NCI-H2107 treated with DMSO at 0.1 percent for 48 hours (cell line): ENCODE data around the gene CCDC33.

Experiments
- DNase-seq: peaks from one replicate; lab custom pipeline; 2025; ENCODE audit not compliant: unreplicated experiment; lab: John Stamatoyannopoulos, UW

Gene CCDC33

DNA sequence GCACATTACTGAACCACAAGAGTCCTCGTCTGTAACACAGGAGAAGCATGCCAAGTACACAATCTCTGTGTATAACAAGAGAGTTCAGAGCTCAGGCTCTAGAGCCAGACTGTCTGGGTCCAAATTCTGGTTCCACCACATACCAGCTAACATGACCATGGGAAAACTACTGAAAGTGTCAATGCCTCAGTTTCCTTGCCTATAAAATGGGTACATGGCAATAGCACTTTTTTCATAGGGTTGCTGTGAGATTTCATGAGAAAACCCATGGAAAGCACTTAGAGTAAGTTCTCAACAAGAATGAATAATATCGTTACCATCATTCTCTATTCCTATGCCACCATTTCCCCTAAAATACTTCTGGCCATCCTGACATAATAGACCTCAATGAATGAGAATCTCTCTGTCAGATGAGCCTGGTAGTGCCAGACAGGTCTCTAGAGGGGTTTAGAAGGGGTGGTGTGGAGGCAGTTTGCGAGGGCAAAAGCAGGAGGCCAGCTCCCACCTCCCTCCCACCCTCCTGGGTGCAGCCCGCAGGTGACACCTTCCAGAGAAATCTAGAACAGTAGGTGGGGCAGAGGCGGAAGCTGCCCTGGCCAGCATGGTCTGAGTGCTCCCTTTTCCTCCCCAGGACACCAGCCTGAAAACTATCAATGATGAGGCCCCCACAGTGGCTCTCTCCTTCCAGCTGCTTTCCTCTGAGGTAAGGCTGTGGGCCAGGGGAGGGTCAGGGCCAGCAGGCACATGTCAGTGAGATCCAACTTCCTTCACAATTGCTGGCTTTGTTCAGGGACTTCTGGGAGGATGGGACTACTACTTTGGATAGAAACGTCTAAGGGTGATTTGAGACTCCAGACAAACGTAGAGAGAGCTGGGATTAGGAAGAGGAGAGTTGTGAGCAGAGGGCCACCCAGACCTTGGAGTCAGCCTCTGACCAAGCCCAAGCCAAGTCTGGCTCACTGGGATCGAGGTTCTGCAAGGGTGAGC, 45.3 kb downstream of the CCDC33 start:
- no peak for DNase-seq

DNA sequence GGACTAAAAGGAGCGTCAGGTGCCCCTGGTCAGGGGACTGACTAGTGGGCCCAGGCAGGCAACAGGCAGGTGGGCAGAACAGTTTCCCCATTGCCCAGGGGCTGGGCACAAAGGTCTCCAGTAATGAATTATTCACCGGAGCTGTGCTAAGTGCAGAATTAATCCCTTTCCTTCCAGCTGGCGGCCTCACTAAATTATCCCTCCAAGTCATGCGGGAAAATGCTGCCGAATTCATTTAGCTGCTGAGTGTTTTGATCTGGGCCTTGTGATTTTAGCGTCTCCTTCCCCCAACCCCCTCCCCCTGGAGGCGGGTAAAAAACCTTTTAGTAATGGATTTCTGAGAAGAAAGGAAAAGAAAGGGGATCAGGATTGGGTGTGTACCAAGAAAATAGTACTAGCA, 47.2 kb downstream of the CCDC33 start:
- DNase-seq = peak; percentile 28

DNA sequence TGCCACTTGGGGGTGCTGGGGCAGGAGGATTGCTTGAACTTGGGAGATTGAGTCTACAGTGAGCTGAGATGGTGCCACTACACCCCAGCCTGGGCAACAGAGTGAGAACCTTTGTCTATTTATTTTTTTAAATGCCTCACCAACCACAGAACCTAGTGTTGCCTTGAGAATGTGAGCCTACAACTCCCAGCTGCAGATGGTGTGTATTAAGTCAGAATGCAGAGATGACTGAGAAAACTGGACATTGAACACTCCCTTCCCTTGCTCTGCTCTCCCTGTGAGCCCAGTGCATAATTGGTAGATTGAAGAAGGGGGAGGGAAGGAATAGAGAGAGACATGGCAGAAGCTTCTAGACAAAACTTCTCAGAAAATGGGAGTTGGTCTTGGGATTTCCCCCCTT, 53.5 kb downstream of the CCDC33 start:
- DNase-seq = no peak

DNA sequence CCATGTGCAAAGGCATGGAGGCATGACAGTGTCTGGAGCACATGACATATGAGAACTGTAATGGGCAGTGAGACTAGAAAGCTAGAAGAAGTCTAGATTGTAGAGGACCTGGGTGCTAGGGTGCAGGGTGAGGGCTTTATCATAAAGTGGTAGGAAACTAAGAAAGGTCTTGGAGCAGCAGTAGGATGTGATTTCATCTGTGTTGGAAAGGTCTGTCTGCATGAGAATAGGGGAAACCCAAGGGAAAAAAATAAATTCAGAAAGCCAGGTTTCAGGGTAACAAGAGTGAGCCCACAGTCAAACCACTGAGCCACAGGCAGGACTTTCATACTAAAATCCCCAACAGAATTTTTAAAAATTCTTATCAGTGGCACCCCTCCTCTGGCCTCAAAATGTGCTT, 54.5 kb downstream of the CCDC33 start:
- no peak for DNase-seq

DNA sequence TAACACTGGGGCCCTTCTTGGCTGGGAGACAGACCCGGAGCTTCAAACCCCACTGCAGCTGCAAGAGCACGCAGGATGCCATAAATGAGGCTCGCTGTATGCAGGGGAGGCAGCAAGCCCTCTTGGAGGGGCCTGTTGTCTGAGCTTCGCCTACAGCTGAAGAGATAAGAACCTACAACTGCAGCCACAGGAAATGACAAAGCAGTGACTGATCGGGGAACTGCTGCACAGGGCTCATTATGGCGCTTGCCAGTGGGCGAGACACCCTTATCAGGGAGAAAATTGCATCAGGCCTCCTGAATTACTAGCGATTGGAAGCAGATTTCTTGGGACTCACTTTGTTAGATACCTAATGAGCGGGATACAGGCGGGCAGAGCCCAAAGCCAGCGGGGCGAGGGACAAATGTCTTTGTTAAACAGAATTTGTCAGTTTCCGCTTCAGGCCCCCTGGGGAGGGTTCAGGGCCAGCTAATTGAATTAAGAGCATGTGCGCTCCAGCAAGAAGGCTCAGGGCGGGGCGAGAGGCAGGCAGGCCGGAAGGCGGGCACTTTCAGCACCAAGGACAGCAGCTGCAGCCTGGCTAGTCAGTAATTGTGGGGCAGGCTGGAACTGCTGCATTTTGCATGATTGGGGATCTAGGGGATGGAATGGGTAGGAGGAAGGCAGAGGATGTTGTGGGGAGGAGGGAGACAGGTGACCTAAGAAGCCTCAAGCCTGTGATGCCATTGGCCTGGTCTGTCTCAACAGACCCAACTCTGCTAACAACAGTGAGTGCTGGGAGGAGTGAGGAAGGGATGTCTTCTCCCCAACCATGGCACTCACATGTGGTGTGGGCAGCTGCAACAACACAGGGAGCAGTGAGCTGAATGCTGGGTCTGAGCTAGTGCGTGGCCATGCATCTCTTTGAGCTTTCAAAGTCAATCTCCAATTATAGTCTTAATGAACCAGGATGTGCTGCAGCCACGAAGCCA, 55.3 kb downstream of the CCDC33 start:
- peak; percentile 70 for DNase-seq

DNA sequence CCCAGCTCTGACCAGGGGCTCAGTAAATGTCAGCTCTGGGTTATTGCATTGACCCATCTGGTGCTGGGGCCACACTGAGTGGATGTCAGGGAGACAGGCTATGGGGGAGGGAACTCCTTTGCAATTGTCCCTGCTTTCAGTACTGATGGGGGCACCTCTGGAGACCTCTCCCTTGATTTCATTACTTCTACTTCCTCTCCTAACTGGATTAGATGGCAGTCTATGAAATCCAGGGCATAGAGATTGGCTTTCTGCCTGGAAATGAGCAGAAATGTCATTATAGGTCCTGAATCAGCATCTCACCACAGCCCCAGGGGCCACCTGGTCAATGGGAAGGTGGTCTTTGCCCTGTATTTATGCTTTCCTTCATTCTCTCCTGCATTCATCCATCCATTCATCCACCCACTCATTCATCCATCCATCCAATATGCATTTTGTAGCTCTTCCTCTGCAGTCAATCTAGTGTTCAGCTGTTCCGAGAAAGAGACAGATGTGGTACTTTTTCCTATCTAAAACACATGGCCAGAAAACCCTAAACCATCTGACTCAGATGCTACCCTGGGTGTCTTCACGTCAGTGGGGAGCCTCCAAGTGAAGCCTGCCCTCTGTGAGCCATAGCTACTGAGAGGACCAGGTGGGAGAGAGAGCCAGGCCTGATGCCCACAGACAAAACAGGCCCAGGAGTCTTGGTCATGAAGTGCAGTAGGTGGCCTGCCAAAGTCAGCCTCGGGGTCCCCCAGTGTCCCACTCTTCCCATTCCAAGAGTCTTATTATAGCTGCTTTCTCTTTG, 57.1 kb downstream of the CCDC33 start:
- no peak for DNase-seq

DNA sequence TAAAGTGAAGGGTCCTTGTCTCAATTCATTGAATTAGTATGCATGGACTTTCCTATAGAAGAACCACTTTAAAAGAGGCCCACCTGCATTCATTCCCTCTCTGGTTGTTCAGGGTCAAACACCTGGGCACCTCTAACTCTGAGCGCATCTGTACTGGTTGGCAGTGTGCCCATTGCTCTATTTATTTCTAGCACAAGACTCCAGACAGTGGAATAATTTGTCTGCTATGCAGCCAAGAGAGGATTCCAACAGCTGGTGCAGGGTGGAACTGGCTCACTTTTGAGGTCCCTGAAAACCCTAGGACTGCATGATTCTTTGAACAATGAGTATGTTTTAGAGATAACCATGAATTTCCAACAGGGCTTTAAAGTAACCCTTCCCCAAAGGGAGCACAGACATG, 57.9 kb downstream of the CCDC33 start:
- no peak for DNase-seq

DNA sequence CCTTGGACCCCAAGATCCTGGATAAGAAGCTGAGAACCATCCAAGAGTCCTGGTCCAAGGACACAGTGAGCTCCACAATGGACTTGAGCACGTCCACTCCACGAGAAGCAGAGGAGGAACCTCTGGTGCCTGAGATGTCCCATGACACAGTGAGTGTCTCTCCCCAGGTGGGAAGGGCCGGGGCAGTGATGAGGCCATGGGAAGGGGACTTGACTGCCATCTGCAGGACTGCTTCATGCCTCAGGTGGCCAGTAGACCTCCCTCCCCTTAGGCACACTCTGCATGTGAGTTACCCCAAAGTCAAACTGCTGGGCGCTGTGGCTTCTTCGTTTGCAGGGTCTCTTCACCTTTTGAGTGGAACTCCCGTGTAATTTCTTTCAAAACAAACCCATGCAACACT, 59.7 kb downstream of the CCDC33 start:
- DNase-seq = no peak

DNA sequence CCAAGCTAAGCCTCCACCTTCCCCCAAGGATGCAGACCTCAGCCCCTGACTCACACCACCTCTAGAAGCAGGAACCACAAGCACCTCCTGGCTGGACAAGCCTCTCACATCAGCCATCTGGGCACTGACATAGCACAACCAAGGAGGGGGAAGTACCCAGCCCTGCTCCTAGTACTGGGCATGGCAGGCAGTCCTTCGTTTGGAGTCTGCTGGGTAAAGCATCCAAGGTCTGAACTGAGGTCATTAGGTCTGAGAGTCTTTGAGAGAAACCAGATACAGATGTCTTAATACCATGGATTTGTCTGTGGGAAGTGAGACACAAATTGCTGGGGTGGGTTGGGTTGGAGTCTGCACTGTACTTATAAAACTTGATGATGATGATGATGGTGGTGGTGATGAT, 61.8 kb downstream of the CCDC33 start:
- DNase-seq = no peak

DNA sequence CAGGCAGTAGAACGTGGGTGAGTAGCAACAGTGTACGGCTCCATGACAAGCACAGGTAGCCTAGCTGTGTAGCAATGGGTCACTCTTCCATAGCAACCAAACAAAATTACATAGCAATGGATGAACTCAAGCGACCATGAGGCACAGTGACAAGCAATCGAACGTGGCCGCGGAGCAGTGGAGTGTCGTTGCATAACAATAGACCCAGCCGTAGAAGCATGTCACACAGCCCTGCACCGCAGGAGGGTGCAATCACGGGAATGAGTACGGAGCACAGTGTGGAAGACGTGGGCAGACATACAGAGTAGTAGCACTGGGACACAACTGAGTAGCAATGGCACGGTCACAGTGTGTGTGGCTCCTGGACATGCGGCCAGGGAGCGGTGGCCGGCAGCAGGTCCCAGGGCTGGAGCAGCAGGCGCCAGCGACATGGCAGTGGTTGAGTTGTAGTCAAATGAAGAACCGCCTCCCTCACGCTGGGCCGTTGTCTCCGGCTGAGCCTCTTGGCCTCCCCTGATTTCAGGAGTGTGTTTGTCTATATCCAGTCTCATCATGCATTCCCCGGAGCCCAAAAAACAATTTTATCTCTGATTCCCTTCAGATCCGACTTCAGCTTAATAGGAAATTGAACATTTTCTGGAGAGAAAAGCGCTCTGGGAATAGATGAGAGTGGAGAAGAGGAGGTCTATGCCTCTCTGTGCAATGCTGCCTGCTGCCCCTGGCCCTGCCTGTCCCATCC, 64.1 kb downstream of the CCDC33 start:
- DNase-seq = no peak

DNA sequence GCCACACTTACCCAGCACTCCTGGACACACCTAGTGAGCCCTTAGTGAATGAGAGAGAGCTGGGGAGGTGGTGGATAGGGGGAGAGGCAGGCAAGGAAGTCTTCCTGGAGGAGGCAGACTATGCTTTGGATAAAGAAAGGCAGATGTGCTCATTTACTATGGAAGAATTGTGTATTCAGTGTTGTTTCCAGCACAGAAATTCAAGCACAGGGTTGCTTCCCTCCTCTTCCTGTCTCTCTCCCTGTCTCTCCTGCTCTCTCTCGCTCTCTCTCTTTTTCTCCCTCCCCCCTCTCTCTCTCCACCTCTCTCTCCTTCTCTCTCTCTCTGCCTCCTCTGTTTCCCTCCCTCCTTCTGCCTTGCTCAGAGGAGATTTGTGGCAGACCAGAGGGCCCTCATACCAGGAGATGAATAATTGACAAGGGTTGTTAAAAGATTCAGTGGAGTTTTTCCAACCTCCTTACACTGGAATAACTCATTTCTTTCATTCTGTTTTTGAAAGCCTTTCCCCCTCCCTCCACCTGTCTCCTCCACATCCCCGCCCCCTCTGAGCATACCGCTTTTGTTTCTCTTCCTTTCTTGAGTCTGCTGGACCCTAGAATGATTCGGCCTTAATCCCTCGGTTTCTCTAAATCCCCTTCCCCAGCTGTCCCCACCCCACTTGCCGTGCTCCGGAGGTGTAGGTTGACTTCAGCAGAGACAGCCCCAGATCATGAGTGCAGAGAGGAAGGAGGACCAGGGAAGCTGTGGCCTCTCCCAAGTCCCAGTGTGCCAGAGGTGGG, 65.6 kb downstream of the CCDC33 start:
- no peak for DNase-seq

DNA sequence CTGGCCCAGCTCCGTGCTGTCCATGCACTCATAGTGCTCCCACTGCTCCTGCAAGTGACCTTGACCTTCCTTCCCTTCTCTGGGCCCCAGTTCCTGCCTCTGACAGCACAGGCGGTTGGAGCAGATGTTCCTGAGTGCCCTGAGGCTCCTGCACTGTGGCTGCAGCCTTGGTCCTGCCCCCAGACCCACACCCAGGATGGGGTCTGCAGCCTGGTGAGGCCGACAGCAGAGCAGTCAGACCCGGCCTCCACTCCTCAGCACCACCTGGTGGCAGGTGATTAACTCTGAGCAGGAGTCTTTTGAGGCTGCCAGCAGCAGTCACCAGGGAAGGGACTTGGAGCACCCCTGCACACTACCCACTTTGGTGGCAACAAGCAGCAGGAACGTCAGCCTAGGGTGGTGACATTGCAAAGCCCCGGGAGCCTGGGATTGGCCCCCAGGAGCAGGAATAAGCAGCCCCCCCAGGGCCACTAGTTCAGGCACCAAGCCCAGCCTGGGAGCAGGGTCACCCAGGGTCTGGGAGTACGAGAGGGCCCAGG, 66.8 kb downstream of the CCDC33 start:
- DNase-seq = peak; percentile 39

DNA sequence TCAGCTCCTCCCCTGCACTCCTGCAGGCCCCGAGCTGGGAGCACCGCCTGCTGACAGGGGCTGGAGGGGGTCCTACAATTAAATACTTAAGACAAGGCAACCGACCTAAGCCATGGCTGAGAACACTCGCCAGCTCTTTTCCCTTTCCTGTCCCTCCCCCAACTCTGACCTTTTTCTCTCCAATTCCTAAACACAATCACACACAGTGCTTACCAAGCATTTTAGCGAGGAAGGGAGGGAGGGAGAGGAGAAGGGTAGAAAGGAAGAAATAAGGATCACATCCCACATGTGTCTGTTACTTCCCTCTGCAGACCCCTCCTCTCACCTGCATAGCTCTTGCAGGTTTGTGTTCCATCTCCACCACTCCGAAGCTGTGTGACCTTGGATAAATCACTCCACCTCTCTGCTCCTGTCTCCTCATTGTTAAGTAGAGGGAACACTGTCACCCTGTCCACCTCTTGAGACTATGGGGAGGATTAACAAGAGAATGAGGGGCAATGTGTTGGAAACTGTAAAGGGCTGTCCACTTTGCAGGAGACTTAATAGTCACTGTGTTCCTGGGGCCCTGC, 67.7 kb downstream of the CCDC33 start:
- DNase-seq = no peak

DNA sequence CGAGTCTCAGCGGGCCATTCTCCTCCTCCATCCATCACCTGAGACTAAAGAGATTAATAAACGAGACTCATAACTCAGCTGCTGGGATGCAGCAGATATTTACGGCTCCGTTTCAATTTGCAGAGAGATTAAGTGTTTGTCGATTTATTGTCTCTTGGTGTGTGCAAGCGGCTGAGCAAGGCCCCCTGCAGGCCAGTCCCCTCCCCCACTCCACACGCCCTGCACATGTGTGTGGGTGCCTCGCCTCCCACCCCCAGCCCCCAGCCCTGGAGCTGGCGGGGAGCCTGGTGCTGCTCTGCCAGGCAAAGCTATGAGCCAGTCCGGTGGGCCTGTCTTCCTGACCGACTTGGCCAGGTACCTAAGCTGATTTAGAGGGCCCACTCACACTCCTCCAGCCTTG, 68.3 kb downstream of the CCDC33 start:
- DNase-seq = no peak

DNA sequence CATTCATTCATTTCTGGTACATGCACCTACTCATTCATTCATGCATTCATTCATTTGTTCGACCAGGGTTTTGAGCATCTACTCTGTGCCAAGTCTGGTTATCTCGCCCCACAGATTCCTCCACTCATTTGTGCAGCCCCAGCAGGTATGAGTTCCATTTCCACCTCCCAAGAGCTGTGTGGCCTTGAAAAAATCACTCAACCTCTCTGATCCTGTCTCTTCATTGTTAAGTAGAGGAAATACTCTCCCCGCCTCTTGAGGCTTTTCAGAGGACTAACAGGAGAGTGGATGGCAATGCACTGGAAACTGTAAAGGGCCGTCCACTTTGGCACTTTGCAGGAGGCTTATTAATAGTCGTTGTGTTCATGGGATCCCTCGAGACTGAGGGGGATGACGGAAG, 69.6 kb downstream of the CCDC33 start:
- DNase-seq = no peak

DNA sequence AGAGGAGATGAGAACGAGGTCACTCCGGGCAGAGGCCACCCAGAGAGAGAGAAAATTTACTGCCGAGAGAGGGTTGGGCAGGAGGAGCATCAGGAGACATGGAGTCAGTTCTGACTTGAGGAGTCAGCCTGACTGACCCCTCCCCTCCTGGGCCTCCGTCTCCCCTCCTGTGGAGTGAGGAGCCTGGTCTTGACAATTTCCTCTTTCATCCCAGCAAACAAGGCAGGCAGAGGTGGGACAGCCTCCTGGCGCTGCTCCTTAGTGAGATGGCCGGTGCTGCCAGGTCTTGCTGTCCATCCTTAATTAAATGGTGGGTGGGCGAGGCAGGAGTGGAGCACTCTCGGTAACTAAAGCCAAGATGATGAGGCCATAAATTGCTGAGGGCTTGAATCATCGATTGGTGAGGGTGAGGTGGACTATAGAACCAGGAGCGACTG, 70.7 kb downstream of the CCDC33 start:
- no peak for DNase-seq

DNA sequence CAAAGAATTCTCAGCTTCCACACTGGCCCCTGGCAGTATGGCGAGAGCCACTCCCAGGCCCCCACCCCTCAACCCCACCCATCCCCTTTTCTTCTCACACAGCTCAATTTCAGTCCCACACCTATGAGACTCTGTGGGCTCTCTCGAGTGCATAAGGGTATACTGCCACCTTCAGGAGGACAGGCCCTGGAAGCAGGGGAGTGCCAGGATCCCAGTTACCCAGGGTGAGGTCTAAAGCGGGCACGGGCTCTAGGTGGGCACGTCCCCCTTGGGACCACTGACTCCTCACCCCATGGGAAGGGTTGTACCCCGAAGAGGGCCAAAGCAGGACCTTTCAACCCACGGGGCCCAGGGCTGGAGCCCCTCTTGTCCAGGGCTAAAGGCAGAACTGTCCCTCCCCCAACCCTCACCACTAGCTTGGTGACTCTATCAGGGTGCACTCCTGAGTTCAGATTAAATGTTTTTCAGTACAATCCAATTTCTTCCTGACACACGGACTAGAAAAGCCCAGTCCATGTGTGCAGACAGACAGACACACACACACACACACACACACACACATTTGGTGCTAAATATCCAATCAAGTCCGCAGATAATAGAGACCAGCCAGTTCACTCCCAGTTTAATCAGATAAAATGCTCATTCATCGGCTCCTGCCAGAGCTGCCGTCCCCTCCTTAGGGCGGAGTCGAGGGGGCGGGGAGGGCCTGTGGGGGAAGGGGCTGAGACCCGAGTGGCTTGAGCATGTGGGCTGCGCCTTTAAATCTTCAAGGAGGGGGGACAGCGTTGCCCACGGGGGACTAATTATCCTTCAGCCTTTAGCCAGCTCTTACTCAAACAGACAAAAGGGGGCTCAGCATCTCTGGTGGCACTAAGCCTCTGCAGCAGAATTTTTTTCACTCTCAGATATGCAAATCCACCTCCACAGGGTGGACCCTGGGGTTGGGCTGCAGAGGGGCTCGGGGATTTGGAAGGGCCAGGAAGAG, 72.0 kb downstream of the CCDC33 start:
- peak; percentile 56 for DNase-seq
